Measurements from ENCODE around the gene CBX7.

DNA sequence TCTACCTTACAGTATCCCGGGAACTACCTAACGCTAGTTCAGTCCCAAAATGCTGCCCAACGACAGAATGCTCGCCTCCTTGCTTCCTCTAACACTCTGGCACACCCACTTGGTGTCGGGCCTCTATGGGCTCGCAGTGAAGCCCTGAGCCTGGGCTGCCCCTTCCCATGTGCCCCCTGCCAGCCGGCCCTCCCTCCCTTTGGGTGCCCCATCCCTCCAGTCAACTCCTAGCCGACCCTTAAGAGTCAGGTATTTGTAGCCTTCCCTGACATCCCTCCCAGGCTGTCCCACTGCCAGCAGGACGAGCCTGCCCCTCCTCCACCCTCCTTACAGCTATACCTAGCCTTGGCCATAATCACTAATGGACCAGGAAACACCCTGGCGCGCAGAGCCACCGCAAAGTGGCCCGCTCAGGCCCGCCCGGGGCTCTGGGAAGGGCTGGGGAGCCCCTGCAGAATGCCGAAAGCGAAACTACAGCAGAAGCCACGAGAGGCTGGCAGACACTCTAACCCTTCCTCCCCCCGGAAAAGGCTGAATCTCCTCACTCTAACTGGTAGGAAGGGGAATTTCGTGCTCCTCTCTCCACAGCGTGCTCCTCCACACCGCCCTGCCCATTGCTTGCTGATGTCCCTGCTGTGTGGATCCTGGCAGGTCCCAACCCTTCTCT, 8.2 kb downstream of the CBX7 start:
- TF ChIP-seq, protein P1, sequence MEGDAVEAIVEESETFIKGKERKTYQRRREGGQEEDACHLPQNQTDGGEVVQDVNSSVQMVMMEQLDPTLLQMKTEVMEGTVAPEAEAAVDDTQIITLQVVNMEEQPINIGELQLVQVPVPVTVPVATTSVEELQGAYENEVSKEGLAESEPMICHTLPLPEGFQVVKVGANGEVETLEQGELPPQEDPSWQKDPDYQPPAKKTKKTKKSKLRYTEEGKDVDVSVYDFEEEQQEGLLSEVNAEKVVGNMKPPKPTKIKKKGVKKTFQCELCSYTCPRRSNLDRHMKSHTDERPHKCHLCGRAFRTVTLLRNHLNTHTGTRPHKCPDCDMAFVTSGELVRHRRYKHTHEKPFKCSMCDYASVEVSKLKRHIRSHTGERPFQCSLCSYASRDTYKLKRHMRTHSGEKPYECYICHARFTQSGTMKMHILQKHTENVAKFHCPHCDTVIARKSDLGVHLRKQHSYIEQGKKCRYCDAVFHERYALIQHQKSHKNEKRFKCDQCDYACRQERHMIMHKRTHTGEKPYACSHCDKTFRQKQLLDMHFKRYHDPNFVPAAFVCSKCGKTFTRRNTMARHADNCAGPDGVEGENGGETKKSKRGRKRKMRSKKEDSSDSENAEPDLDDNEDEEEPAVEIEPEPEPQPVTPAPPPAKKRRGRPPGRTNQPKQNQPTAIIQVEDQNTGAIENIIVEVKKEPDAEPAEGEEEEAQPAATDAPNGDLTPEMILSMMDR (IDR thresholded peaks at IDR 0.05): no peak
- no peak for TF ChIP-seq POLR2A (IDR thresholded peaks at IDR 0.05)
